ENCODE data around the gene KCNIP1.

Gene KCNIP1

DNA sequence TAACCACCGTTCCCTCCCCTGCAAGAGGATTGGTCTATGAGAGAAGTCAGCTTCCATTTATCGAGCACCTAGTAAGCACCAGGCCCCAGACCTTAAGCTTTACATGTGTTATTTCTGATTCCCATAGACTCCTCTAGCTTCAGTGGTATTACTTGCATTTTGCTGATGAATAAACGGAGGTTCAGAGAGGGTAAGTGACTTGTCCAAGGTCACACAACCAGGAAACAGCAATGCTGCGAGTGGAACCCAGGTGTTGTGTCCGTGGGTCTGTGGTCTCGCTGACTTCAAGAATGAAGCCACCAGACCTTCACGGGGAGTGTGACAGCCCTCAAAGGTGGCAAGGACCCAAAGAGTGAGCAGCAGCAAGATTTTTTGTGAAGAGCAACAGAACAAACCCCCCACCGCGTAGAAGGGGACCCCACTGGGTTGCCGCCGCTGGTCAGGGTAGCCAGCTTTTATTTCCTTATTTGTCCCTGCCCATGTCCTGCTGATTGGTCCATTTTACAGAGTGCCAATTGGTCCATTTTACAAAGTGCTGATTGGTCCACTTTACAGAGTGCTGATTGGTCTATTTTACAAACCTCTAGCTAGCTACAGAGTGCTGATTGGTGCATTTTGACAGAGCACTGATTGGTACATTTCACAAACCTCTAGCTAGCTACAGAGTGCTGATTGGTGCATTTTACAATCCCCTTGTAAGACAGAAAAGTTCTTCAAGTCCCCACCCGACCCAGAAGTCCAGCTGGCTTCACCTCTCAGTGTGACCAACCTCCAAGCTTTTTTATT is 29.1 kb upstream of the KCNIP1 start:
- Histone ChIP-seq H3K9ac (ENCODE audit: low read length) (no peak overlapping the region), H3K9me3 (ENCODE audit: control insufficient read depth, low read length) (no peaks in the 10 kb centered on the region), H3K27me3 (ENCODE audit: control insufficient read depth, insufficient read depth, low read length) (no peaks in the 10 kb centered on the region), H3K4me3 (ENCODE audit: low read length) (no peak overlapping the region), H3K4me1 (ENCODE audit: control insufficient read depth, insufficient read depth, low read length) (peaks cover 4% of the 10 kb centered on the region), H3K36me3 (ENCODE audit: control insufficient read depth, insufficient read depth, low read length) (no peaks in the 10 kb centered on the region)

DNA sequence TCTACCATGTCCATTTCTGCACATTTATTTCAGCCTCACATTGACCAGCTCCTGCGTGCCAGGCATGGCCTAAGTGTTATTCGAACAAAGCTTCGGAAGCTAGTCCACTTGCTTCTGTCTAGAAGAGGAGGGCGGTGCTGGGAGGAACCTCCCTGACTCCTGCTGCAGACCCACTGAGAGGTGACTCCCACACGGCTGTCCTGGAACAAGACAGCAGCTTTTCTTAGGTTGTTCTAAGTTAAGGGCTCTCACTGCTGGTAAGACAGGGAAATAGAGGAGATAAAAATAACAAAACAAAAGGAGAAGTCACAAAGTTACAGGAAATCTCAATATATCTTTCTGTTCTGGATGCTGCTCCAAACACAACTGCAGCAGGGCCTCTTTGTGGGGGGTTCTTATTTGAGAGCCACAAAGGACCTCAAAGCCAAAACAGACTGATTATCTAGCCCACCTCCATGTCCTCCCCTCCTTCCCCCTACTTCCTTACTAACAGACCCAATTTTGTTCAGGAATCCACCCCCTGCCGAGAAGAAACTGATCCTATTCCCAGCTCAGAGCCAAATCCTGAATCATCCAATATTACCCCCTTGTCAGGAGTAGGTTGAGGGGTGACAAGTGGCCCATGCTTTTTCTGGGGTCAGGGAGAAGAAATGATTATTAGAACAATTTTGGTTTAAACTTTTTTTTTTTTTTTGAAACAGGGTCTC is 28.4 kb upstream of the KCNIP1 start:
- no peaks in the 10 kb centered on the region for H3K27me3 ChIP-seq (ENCODE audit: control insufficient read depth, insufficient read depth, low read length)

DNA sequence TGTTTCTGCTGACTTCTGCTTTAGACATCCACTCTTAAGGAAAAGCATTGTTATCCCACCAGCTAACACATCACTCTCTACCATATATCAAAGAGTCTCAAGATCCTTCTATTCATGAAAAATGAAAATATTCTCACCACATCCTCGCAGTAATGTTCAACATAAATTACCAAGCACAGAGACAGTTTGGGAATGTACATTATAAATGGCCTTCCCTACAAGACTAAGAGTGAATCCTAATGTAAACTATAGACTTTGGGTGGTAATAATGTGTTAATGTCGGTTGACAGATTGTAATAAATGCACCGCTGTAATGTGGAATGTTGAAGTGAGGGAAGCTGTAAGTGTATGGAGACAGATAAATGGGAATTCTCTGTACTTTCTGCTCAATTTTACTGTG is 27.1 kb upstream of the KCNIP1 start:
- peaks cover 4% of the 10 kb centered on the region for H3K4me1 ChIP-seq (ENCODE audit: control insufficient read depth, insufficient read depth, low read length)
- no peaks in the 10 kb centered on the region for H3K36me3 ChIP-seq (ENCODE audit: control insufficient read depth, insufficient read depth, low read length)
- H3K4me3 ChIP-seq (ENCODE audit: low read length): no peak overlapping the region
- no peak overlapping the region for H3K9ac ChIP-seq (ENCODE audit: low read length)
- H3K27me3 ChIP-seq (ENCODE audit: control insufficient read depth, insufficient read depth, low read length): no peaks in the 10 kb centered on the region
- no peaks in the 10 kb centered on the region for H3K9me3 ChIP-seq (ENCODE audit: control insufficient read depth, low read length)

More for the DNA sequence above, 28.4 kb upstream of the KCNIP1 start:
- H3K36me3 ChIP-seq (ENCODE audit: control insufficient read depth, insufficient read depth, low read length): no peaks in the 10 kb centered on the region
- H3K4me1 ChIP-seq (ENCODE audit: control insufficient read depth, insufficient read depth, low read length): peaks cover 4% of the 10 kb centered on the region
- H3K9me3 ChIP-seq (ENCODE audit: control insufficient read depth, low read length): no peaks in the 10 kb centered on the region
- H3K9ac ChIP-seq (ENCODE audit: low read length): no peak overlapping the region
- no peak overlapping the region for H3K4me3 ChIP-seq (ENCODE audit: low read length)

DNA sequence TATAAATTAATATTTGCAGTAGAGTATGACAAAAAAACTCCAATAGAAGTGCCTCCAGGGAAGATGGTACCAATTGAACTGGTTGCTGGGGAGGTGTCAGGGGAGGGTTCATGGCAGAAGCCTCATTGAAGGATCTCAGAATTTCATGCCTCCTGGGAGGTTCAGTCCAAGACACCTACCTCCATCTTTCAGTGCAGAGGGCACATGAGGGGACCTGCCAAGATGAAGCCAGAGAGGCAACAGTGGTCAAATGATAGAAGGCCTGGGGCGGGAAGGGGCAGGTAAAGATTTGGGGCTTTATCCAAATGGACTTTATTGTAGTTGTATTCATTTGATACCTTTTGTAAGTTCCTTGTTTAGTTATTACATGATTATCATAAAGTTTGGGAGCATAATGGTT is 25.9 kb upstream of the KCNIP1 start:
- H3K4me3 ChIP-seq (ENCODE audit: low read length): no peak overlapping the region
- no peaks in the 10 kb centered on the region for H3K9me3 ChIP-seq (ENCODE audit: control insufficient read depth, low read length)
- H3K4me1 ChIP-seq (ENCODE audit: control insufficient read depth, insufficient read depth, low read length): peaks cover 4% of the 10 kb centered on the region
- H3K9ac ChIP-seq (ENCODE audit: low read length): no peak overlapping the region
- H3K27me3 ChIP-seq (ENCODE audit: control insufficient read depth, insufficient read depth, low read length): no peaks in the 10 kb centered on the region
- H3K36me3 ChIP-seq (ENCODE audit: control insufficient read depth, insufficient read depth, low read length): no peaks in the 10 kb centered on the region

DNA sequence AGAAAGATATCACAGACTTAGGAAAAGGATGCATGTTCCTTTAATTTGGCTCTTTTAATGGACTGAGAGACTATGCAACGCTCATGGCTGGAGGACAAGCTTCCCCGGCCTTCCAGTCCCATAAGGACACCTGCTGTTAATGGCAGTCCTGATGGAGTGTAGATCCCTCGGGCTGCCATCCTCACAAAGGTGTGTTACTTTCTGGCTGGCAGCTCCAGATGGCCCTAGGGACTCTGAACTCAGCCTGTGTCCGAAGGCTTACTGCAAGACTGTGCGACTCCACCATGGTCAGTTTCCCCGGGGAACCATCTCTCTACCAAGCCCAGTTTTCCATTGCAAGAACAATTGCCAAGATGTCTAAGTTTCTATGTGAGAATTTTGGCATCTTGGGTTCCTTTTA is 25.5 kb upstream of the KCNIP1 start:
- Histone ChIP-seq H3K9me3 (ENCODE audit: control insufficient read depth, low read length) (no peaks in the 10 kb centered on the region), H3K4me3 (ENCODE audit: low read length) (no peak overlapping the region), H3K27me3 (ENCODE audit: control insufficient read depth, insufficient read depth, low read length) (no peaks in the 10 kb centered on the region), H3K9ac (ENCODE audit: low read length) (no peak overlapping the region), H3K4me1 (ENCODE audit: control insufficient read depth, insufficient read depth, low read length) (peaks cover 4% of the 10 kb centered on the region), H3K36me3 (ENCODE audit: control insufficient read depth, insufficient read depth, low read length) (no peaks in the 10 kb centered on the region)

DNA sequence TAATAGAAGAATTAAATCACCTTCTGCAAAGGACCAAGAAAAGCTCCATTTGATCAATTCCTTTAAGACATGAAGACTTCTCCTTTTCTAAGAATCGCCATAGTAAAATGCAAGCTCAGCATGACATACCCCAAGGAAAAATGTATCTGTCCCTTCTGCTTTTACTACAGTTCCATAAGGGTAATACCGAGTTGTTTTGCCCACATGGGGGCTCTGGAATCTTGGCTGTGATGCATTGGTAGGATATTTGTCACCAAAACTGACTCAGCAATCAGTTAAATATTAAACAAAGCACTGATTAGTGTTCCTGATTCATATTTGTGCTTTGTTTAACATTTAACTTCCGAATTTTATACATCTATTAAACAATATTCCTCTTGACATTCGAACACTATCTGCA is 24.3 kb upstream of the KCNIP1 start:
- Histone ChIP-seq H3K36me3 (ENCODE audit: control insufficient read depth, insufficient read depth, low read length) (no peaks in the 10 kb centered on the region), H3K4me1 (ENCODE audit: control insufficient read depth, insufficient read depth, low read length) (peaks cover 4% of the 10 kb centered on the region), H3K9ac (ENCODE audit: low read length) (no peak overlapping the region), H3K9me3 (ENCODE audit: control insufficient read depth, low read length) (no peaks in the 10 kb centered on the region), H3K27me3 (ENCODE audit: control insufficient read depth, insufficient read depth, low read length) (no peaks in the 10 kb centered on the region), H3K4me3 (ENCODE audit: low read length) (no peak overlapping the region)

DNA sequence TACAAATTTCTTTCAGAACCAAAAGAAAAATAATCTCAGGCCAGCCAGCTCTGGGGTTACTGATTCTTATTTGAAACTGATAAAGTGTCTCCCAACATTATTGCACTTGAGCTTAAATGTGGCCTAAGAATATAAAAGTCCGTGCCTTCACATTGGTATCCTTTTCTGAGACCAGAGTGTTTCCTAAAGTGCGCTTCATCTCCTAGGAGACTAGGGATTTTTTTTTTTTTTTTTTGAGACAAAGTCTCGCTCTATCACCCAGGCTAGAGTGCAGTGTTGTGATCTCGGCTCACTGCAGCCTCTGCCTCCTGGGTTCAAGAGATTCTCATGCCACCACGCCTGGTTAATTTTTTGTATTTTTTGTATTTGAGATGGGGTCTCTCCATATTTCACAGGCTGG is 23.6 kb upstream of the KCNIP1 start:
- peaks cover 4% of the 10 kb centered on the region for H3K4me1 ChIP-seq (ENCODE audit: control insufficient read depth, insufficient read depth, low read length)
- H3K9me3 ChIP-seq (ENCODE audit: control insufficient read depth, low read length): no peaks in the 10 kb centered on the region
- H3K4me3 ChIP-seq (ENCODE audit: low read length): no peak overlapping the region
- no peak overlapping the region for H3K9ac ChIP-seq (ENCODE audit: low read length)
- no peaks in the 10 kb centered on the region for H3K36me3 ChIP-seq (ENCODE audit: control insufficient read depth, insufficient read depth, low read length)
- H3K27me3 ChIP-seq (ENCODE audit: control insufficient read depth, insufficient read depth, low read length): no peaks in the 10 kb centered on the region

DNA sequence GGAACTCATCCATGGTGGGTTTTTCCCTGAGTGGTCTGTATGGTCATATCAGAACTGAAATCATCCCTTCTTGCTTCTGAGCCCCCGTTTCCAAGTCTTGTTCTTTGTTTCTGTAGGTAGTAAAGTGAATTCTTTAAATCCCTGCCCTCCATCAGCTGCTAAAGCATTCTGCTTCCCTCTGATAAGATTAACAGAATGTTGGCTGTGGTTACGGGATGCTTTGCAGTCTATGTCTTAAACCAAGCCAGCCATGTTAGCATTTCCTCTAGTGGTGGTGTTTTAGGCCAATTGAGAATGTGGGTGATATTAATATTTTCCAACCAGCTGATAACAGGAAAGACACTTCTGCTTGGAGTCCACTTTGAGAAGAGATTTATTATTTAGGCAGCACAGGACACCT is 22.0 kb upstream of the KCNIP1 start:
- peaks cover 4% of the 10 kb centered on the region for H3K4me1 ChIP-seq (ENCODE audit: control insufficient read depth, insufficient read depth, low read length)
- H3K27me3 ChIP-seq (ENCODE audit: control insufficient read depth, insufficient read depth, low read length): no peaks in the 10 kb centered on the region
- H3K9me3 ChIP-seq (ENCODE audit: control insufficient read depth, low read length): no peaks in the 10 kb centered on the region
- H3K4me3 ChIP-seq (ENCODE audit: low read length): no peak overlapping the region
- no peak overlapping the region for H3K9ac ChIP-seq (ENCODE audit: low read length)
- no peaks in the 10 kb centered on the region for H3K36me3 ChIP-seq (ENCODE audit: control insufficient read depth, insufficient read depth, low read length)

DNA sequence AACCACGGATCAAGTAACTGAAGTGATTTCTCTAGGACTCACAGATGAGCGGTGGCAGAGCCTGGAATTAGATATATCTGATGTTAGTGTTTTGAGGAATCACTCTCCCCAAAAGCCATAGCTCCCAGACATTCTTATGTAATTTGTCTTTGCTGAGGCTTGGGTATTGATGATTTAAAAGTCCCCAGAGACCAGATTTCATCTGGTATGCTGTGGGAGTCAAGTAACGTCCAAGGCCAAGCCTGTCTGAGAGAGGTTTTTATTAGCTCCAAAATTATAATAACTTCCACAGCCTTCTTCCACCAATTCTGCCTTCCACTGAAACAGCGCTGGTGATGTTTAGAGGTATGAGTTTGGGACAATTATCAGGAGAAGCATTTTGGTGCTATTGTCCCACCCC is 21.3 kb upstream of the KCNIP1 start:
- no peaks in the 10 kb centered on the region for H3K9me3 ChIP-seq (ENCODE audit: control insufficient read depth, low read length)
- H3K9ac ChIP-seq (ENCODE audit: low read length): no peak overlapping the region
- no peaks in the 10 kb centered on the region for H3K36me3 ChIP-seq (ENCODE audit: control insufficient read depth, insufficient read depth, low read length)
- no peak overlapping the region for H3K4me3 ChIP-seq (ENCODE audit: low read length)
- peaks cover 4% of the 10 kb centered on the region for H3K4me1 ChIP-seq (ENCODE audit: control insufficient read depth, insufficient read depth, low read length)
- H3K27me3 ChIP-seq (ENCODE audit: control insufficient read depth, insufficient read depth, low read length): no peaks in the 10 kb centered on the region

DNA sequence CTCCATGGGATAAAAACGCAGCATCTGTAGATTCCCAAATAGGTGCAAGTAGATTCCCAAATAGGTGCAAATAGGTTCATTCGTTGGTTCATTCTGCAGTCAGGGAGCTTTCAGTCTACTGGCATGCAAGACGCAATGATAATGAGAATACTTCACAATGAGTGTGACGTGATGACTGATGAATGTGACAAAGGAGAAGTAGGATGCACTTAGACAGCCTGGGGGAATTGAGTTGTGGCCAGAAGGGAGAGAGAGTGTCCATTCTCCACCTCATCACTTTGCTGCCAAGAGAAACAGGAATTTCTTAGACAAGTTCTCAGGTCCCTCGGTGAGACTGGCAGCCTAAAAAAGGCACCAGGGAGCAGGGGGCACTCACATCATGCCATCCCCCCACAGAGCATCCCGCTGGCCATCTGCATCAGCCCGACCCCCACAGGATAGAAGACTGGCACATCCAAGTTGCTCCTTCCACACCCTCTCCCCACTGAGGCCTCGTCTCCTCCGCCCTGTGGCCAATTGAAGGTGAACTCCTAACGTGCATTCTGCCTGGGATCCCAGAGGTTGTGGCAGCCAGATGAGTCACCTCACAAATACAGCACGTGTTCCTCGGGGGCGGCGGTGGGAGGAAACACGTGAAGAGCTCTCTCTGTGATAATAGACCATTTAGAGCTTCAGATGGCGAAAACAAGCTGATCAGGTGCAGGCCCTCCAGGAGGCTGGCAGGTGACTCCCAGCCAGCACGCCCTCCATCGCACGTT is 19.9 kb upstream of the KCNIP1 start:
- no peaks in the 10 kb centered on the region for H3K9me3 ChIP-seq (ENCODE audit: control insufficient read depth, low read length)

DNA sequence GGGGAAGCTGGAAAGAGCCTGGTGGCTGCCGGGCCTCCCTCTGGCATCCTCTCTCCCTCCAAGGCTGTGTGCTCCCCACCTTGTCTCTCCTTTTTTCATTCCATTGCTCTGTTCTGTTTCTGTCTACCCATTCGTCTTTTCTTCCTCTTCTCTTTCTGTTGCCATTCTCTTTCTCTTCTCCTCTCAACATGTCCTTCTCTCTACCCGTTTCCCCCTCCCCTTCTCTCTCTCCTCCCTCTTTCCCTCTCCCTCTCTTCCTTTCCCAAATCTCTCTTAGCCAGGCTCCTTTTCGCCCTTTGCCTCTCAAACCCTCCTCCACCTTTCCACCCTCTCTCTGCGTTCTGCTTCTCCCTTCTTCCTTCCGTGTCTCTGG is 19.4 kb upstream of the KCNIP1 start:
- Histone ChIP-seq H3K4me1 (ENCODE audit: control insufficient read depth, insufficient read depth, low read length) (peaks cover 2% of the 10 kb centered on the region), H3K27me3 (ENCODE audit: control insufficient read depth, insufficient read depth, low read length) (no peaks in the 10 kb centered on the region), H3K4me3 (ENCODE audit: low read length) (no peak overlapping the region), H3K36me3 (ENCODE audit: control insufficient read depth, insufficient read depth, low read length) (no peaks in the 10 kb centered on the region), H3K9me3 (ENCODE audit: control insufficient read depth, low read length) (no peaks in the 10 kb centered on the region), H3K9ac (ENCODE audit: low read length) (no peak overlapping the region)

More for the DNA sequence above, 19.9 kb upstream of the KCNIP1 start:
- no peaks in the 10 kb centered on the region for H3K36me3 ChIP-seq (ENCODE audit: control insufficient read depth, insufficient read depth, low read length)
- H3K27me3 ChIP-seq (ENCODE audit: control insufficient read depth, insufficient read depth, low read length): no peaks in the 10 kb centered on the region
- H3K9ac ChIP-seq (ENCODE audit: low read length): no peak overlapping the region
- no peak overlapping the region for H3K4me3 ChIP-seq (ENCODE audit: low read length)
- H3K4me1 ChIP-seq (ENCODE audit: control insufficient read depth, insufficient read depth, low read length): peaks cover 4% of the 10 kb centered on the region
